Germinal center (tissue), 1 donor: Measurements from ENCODE around the gene GPR17.

Source experiments
- DNase-seq: peaks from one replicate; pipeline ENCODE4 v3.0.0; 2012; ENCODE audit warnings: mixed read lengths, low spot score

GPR17 gene

GRCh38 chr2:127630096-127630863 lies 15.7 kb upstream of the GPR17 start:
- DNase-seq, result no peak

GRCh38 chr2:127630864-127631540 lies 15.0 kb upstream of the GPR17 start:
- no peak for DNase-seq

- DNase-seq, result no peak
These were observed 14.4 kb upstream of the GPR17 start for GRCh38 chr2:127631541-127631996.

- DNase-seq, result no peak
These were observed 13.9 kb upstream of the GPR17 start for GRCh38 chr2:127631997-127632581.

GRCh38 chr2:127632592-127633489 lies 13.1 kb upstream of the GPR17 start:
- peak; percentile 89 for DNase-seq

GRCh38 chr2:127633556-127634065 lies 12.3 kb upstream of the GPR17 start:
- DNase-seq, result no peak

- no peak for DNase-seq
These were observed 11.8 kb upstream of the GPR17 start for GRCh38 chr2:127634066-127634617.

- no peak for DNase-seq
These were observed 11.2 kb upstream of the GPR17 start for GRCh38 chr2:127634626-127635379.

- no peak for DNase-seq
These were observed 10.3 kb upstream of the GPR17 start for GRCh38 chr2:127635380-127636237.

- no peak for DNase-seq
These were observed 9.4 kb upstream of the GPR17 start for GRCh38 chr2:127636248-127637235.

GRCh38 chr2:127637236-127637630 lies 8.7 kb upstream of the GPR17 start:
- no peak for DNase-seq

- no peak for DNase-seq
These were observed 8.2 kb upstream of the GPR17 start for GRCh38 chr2:127637725-127638252.

- no peak for DNase-seq
These were observed 7.4 kb upstream of the GPR17 start for GRCh38 chr2:127638361-127639110.

GRCh38 chr2:127639111-127639474 lies 6.9 kb upstream of the GPR17 start:
- DNase-seq, result no peak

GRCh38 chr2:127640082-127641072 lies 5.6 kb upstream of the GPR17 start:
- DNase-seq, result peak; percentile 91

- no peak for DNase-seq
These were observed 4.8 kb upstream of the GPR17 start for GRCh38 chr2:127641133-127641532.
